ENCODE data around the gene PBX3. TPM values are rescaled to one million over a fixed set of nuclear protein-coding genes. Genes with fewer than 3 reads are reported as not detected.

The PBX3 gene
- total RNA-seq, 1 donor = 38.1 TPM

DNA sequence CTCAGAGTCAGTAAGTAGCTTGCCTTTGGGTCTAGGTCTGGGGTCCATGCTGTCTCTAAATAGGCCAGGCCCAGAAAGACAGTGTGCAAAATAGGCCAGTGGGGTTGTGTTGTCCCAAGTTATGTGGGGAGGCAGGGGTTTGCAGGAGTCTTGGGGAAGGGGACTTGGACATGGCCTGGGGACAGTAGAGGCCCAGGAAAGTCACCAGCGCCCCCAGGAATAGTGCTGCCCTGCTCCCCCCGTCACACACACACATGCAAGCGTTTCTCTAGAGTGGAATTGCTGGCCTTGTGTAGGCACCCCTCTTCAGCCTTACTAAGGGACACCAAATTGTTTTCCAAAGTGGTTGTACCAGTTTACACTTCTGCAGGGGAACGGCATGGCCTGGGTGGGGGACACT lies 227.5 kb downstream of the PBX3 start:
- peaks cover 4% of the 10 kb centered on the region for H3K9me3 ChIP-seq (ENCODE audit: low read depth, low read length)
- H3K27me3 ChIP-seq (ENCODE audit: insufficient read depth, low read length) = no peaks in the 10 kb centered on the region
- H3K4me3 ChIP-seq (ENCODE audit: low read length) = no peak overlapping the region
- no peaks in the 10 kb centered on the region for H3K4me1 ChIP-seq (ENCODE audit: insufficient read depth, low read length)

DNA sequence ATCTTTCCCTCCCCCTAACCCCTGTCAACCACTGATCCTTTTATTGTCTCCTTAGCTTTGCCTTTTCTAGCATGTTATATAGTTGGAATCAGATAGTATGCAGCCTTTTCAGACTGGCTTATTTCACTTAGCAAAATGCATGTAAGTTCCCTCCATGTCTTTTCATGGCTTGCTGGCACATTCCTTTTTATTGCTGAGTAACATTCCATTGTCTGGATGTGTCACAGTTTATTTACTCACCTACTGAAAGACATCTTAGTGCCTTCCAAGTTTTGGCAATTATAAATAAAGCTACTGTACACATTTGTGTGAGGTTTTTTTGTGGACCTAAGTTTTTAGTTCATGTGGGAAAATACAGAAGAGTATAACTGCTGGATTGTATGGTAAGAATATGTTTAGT lies 230.1 kb downstream of the PBX3 start:
- no peaks in the 10 kb centered on the region for H3K27me3 ChIP-seq (ENCODE audit: insufficient read depth, low read length)
- no peaks in the 10 kb centered on the region for H3K4me1 ChIP-seq (ENCODE audit: insufficient read depth, low read length)
- no peak overlapping the region for H3K4me3 ChIP-seq (ENCODE audit: low read length)
- H3K9me3 ChIP-seq (ENCODE audit: low read depth, low read length) = peaks cover 10% of the 10 kb centered on the region

DNA sequence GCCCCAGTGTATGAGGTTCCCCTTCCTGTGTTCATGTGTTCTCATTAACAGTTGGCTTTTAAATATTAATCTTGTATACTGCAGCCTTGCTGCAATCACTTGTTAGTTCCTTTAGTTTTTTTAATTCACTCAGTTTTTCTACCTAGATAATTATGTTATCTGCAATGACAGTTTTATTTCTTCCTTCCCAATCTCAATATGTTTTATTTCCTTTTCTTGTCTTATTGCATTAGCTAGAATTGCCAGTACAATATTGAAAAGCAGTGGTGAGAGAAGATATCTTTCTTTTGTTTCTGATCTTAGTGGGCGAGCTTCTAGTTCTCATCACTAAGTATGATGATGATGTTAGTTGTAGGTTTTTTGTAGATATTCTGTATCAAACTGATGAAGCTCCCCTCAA lies 232.2 kb downstream of the PBX3 start:
- H3K4me3 ChIP-seq (ENCODE audit: low read length) = no peak overlapping the region
- H3K4me1 ChIP-seq (ENCODE audit: insufficient read depth, low read length) = no peaks in the 10 kb centered on the region
- no peaks in the 10 kb centered on the region for H3K27me3 ChIP-seq (ENCODE audit: insufficient read depth, low read length)
- peaks cover 10% of the 10 kb centered on the region for H3K9me3 ChIP-seq (ENCODE audit: low read depth, low read length)

DNA sequence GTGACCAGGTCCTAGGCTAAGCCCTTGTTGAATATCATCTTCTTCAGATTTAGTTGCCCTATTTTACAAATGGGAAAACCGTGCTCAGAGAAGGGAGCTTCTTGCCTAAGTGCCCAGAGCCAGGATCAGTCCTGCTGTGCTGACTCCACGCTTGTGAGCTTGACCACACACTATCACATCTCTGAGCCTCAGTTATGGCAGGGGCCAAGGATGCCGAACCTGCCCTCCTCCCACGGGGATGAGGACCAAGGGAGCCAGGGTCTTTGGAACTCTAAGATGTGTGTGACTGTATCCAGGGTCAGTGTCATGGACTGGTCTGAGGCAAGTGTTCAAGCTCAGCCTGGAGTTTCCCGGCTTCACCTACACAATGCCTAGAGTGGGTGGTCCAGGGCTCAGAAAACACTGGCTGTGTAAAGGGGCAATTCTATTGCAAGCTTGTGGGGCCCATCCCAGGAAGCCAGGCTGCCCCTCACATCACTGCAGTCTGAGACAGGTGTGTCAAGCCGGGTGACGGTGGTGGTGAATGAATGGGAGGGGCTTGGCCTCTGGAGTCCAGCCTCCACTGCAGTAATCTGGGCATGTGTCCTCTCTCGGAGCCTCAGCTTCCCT lies 235.7 kb downstream of the PBX3 start:
- Histone ChIP-seq H3K27me3 (ENCODE audit: insufficient read depth, low read length) (no peaks in the 10 kb centered on the region), H3K4me3 (ENCODE audit: low read length) (no peak overlapping the region), H3K4me1 (ENCODE audit: insufficient read depth, low read length) (no peaks in the 10 kb centered on the region)

DNA sequence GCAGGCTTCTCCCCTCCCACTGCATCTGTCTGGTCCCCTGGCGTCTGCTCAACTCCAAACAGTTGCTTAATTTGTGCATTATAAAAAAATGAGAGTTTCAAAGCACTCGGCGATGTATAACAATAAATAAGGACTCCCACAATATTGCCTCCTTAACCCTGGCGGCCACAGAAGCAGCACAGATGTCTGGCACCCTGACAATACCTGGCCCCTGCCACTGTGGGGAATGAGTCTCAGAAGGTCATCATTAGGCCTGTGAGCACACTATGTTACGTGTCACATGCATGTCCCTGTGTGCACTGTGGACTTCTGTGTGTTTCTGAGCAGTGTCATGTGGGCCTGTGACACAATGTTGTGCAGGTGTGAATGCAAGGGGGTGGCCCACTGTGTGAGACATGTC lies 236.5 kb downstream of the PBX3 start:
- Histone ChIP-seq H3K27me3 (ENCODE audit: insufficient read depth, low read length) (no peaks in the 10 kb centered on the region), H3K4me3 (ENCODE audit: low read length) (no peak overlapping the region), H3K4me1 (ENCODE audit: insufficient read depth, low read length) (no peaks in the 10 kb centered on the region), H3K9me3 (ENCODE audit: low read depth, low read length) (peaks cover 10% of the 10 kb centered on the region)

More for the DNA sequence above, 235.7 kb downstream of the PBX3 start:
- H3K9me3 ChIP-seq (ENCODE audit: low read depth, low read length) = peaks cover 10% of the 10 kb centered on the region

DNA sequence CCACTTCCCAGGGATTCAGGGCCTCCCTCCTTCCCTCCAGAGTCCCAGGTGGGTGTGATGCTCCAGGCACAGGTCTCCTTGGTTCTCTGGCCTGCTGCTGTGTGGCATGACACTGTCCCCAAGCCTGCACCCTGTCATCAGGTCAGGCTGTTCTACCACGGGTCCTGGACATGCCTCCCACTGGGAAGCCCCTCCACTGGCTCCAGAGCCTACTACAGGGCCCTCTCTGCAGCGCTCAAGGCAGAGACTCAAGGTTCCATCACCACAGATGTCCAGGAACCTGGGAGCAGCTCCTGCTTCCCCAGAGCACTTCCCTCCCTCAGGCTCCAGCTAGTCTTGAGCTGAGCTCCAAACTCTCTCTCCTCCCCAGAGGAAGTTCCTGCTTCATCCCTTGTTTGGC lies 237.3 kb downstream of the PBX3 start:
- Histone ChIP-seq H3K27me3 (ENCODE audit: insufficient read depth, low read length) (no peaks in the 10 kb centered on the region), H3K4me1 (ENCODE audit: insufficient read depth, low read length) (no peaks in the 10 kb centered on the region), H3K9me3 (ENCODE audit: low read depth, low read length) (peaks cover 9% of the 10 kb centered on the region), H3K4me3 (ENCODE audit: low read length) (no peak overlapping the region)

DNA sequence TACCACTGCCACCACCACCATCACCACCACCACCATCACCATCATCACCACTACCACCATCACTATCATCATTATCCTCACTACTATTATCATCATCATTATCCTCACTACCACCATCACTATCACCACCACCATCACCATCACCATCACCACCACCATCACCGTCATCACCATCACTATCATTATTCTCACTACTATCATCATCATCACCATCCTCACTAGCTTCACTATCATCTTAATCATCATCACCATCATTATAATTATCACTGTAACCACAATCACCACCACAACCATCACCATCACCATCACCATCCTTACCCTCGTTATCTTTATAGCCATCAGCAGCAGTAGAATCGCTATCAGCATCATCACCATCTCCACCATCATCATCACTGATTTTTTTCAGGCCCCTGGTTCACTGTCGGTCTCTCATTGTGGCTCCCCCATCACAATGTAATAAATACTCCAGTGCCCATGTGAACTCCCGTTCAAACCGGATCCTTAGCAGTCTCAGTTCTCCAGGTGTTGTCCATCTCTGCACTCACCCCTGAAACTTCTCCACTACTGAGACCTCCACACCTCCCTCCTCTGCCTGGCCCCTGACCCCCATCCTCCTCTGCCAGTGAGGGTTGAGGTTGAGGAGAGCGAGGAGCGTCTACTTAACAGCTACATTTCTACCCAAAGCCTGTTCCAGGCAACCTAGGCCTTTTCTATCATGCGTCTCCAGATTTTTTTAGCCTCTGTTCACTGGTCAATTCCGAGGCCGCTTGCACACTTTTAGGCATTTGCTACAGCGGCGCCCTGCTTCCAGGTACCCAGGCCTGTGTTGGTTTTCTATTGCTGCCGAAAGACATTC lies 238.2 kb downstream of the PBX3 start:
- Histone ChIP-seq H3K4me1 (ENCODE audit: insufficient read depth, low read length) (no peaks in the 10 kb centered on the region), H3K9me3 (ENCODE audit: low read depth, low read length) (no peaks in the 10 kb centered on the region), H3K4me3 (ENCODE audit: low read length) (no peak overlapping the region), H3K27me3 (ENCODE audit: insufficient read depth, low read length) (no peaks in the 10 kb centered on the region)

DNA sequence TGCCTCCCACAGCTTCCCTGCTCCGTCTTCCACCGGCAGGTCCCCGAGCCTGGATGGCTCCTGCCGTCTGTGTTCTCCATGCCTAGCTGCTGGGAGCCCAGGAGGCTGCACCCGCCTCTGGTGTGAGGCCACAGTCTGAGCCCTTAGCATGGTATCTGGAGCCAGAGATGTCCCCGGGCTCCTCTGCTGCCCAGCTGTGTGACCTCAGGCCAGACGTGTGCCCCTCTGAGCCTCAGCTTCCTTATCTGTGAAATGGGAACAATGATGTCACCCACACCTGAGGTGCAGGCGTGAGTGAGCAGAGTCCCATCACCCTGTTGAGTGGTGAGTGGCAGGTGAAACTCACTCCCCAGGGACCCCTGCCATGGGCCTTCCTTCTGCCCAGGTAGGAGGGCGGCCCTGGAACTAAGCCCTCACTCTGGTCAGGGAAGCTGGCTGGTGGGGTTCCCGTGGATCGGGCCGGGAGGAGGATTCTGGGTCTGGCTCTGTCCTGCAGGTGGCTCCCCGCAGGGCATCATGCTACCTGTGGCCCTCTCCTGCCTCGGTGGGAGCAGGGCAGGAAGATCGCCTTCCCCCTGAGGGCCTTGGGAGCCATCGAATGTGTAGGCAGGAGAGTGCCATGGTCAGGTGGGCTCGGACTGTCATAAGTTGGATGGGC lies 239.0 kb downstream of the PBX3 start:
- H3K4me3 ChIP-seq (ENCODE audit: low read length) = no peak overlapping the region
- H3K4me1 ChIP-seq (ENCODE audit: insufficient read depth, low read length) = no peaks in the 10 kb centered on the region
- H3K27me3 ChIP-seq (ENCODE audit: insufficient read depth, low read length) = no peaks in the 10 kb centered on the region
- no peaks in the 10 kb centered on the region for H3K9me3 ChIP-seq (ENCODE audit: low read depth, low read length)

DNA sequence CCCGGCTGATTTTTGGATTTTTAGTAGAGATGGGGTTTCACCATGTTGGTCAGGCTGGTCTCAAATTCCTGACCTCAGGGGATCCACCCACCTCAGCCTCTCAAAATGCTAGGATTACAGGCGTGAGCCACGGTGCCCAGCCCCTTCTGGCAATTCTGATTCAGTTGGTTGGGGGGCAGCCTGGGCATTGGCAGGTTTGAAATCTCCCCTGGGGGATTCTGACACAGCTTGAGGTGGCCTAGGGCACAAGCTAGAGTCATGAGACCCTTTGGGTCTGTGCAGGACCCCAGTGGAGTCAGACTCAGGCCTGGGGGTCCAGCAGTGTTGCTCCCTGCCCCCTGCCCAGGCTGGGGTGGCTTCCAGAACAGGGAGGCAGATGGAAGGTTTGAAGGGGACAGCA lies 239.8 kb downstream of the PBX3 start:
- Histone ChIP-seq H3K4me1 (ENCODE audit: insufficient read depth, low read length) (no peaks in the 10 kb centered on the region), H3K9me3 (ENCODE audit: low read depth, low read length) (no peaks in the 10 kb centered on the region), H3K4me3 (ENCODE audit: low read length) (no peak overlapping the region), H3K27me3 (ENCODE audit: insufficient read depth, low read length) (no peaks in the 10 kb centered on the region)

DNA sequence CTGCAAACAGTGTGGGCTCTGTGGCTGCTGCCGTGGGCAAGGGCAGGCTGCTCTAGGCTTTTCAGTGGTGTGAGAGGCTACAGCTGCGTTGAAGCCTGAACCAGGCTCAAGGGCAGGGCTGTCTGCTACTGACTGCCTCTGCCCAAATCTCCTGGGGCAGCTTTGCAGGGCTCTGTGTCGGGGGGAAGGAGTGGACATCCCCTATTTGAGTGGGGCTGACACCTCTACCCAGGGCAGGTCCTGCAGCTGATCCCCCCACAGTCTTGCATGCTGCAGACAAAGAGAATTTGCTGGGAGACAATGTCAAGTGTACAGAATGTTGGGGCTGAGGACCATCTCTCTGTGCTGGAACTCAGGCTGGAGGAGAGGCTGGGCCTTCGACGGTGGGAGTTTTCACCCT lies 240.2 kb downstream of the PBX3 start:
- Histone ChIP-seq H3K27me3 (ENCODE audit: insufficient read depth, low read length) (no peaks in the 10 kb centered on the region), H3K4me1 (ENCODE audit: insufficient read depth, low read length) (no peaks in the 10 kb centered on the region), H3K9me3 (ENCODE audit: low read depth, low read length) (no peaks in the 10 kb centered on the region), H3K4me3 (ENCODE audit: low read length) (no peak overlapping the region)

DNA sequence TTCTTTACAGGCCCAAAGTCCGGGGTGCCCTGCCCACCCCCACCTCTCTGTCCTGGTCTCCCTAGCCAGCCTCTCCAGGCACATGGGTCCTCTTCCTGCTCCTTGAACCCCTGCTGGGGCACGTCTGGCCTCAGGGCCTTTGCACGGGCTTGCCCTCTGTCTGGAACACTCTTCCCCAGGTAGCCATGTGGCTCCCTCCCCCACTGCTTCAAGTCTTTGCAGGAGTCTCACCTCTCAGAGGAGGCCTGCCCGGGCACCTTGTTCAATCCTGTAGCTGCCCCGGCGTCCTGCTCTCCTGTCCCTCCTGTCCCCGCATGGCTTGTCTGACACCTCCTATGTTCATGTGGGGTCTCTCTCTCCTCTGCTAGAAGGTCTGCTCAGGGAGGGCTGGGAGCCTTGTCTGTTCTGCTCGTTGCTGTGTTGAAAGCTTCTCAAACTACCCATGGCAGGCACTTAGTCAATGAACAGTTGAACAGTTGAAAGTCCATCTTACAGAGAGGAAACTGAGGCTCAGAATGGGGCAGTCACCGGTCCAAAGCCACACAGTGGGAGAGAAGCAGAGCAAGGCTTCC lies 241.4 kb downstream of the PBX3 start:
- H3K4me1 ChIP-seq (ENCODE audit: insufficient read depth, low read length) = no peaks in the 10 kb centered on the region
- H3K4me3 ChIP-seq (ENCODE audit: low read length) = no peak overlapping the region

DNA sequence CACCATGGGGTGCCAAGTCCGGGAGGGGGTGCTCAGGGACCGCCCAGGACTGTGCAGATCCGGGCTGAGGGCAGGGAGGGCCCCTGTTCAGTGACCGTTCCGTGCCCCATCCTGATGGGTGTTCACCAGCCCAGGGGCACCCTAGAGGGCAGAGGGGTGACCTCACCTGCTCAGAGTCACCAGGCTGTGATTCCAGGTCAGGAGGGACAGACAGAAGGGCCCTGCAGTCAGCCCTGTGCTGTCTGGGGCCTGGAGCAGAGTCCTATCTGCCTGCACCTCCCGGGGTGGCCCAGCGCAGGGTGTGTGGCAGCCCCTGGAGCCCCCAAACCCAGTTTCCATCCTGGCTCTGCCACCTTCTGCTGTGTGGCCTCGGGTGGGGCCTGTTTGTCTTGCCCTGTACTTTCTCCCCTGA lies 241.9 kb downstream of the PBX3 start:
- H3K27me3 ChIP-seq (ENCODE audit: insufficient read depth, low read length) = no peaks in the 10 kb centered on the region
- no peaks in the 10 kb centered on the region for H3K4me1 ChIP-seq (ENCODE audit: insufficient read depth, low read length)
- no peaks in the 10 kb centered on the region for H3K9me3 ChIP-seq (ENCODE audit: low read depth, low read length)
- no peak overlapping the region for H3K4me3 ChIP-seq (ENCODE audit: low read length)

More for the DNA sequence above, 241.4 kb downstream of the PBX3 start:
- H3K27me3 ChIP-seq (ENCODE audit: insufficient read depth, low read length) = no peaks in the 10 kb centered on the region
- H3K9me3 ChIP-seq (ENCODE audit: low read depth, low read length) = no peaks in the 10 kb centered on the region

DNA sequence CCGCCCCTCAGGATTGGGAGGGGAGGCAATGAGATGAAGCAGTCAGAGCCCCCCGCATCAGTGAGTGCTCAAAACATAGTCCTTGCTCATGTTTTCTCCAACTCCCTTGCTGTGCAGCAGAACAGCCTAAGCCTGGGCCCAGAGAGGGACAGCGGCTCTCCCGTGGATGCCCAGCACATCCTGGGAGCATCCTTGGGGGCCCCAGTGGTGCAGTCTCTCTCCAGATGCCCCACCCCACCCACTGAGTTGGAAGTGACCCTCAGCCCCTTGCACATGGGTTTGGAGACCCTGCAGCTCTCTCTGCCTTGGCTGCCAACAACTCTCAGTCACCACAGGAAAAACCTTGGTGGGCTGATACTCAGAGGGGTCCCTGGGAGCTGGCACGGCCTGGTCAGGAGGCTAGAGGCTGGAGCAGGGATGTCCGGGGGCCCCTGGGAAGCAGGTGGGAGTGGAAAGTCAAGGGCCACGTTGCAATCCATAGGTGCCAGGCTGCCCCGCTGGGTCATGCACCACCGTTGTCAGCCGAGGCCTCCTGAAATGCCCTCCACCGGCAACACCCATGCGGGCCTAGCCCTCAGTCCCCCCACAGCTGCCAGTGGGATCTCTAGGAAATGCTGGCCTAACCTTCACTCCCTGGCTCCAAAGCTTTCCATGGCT lies 242.5 kb downstream of the PBX3 start:
- no peaks in the 10 kb centered on the region for H3K4me1 ChIP-seq (ENCODE audit: insufficient read depth, low read length)
- no peaks in the 10 kb centered on the region for H3K27me3 ChIP-seq (ENCODE audit: insufficient read depth, low read length)
- no peak overlapping the region for H3K4me3 ChIP-seq (ENCODE audit: low read length)
- no peaks in the 10 kb centered on the region for H3K9me3 ChIP-seq (ENCODE audit: low read depth, low read length)

DNA sequence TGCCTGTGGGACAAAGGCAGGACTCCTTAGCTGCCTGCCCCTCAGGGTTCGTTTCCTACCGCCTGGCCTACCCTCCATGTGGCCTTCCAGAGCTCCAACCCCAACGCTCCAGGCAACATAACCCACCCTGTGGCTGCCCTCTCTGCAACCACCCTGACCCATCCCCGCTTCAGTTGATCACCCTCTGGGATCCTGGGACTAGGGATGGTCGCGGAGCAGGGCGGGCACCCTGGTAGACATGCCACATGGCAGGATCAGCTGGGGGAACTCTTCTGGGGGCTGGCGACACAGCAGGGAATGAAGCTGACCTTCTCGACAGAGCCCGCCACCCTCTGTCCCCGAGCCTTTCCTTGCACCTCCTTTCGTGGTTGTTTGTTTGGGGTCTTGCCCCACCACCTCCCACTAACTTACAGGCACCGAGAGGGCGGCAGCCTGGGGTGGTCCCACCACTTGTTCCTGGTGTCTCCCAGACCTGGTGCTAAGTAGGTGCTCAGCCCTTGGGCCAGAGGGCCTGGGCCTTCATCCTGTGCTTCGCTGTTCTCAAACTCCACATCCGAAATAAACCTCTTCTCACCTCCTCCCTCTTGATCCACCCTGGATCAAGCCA lies 243.1 kb downstream of the PBX3 start:
- Histone ChIP-seq H3K9me3 (ENCODE audit: low read depth, low read length) (no peaks in the 10 kb centered on the region), H3K4me1 (ENCODE audit: insufficient read depth, low read length) (no peaks in the 10 kb centered on the region), H3K27me3 (ENCODE audit: insufficient read depth, low read length) (no peaks in the 10 kb centered on the region)

More for the DNA sequence above, 243.1 kb downstream of the PBX3 start:
- no peak overlapping the region for H3K4me3 ChIP-seq (ENCODE audit: low read length)

Measured in mononuclear cell (primary cell).